ENCODE measurements around the gene LPIN2. TPM values are rescaled to one million over a fixed set of nuclear protein-coding genes. Genes with fewer than 3 reads are reported as not detected.
A peak's percentile ranks its signal among the peaks of the same experiment; 100 is the strongest.

Gene LPIN2
- total RNA-seq, 3 donors from 2014 or later: 21.8 to 38.1 (median 29.2) TPM

DNA sequence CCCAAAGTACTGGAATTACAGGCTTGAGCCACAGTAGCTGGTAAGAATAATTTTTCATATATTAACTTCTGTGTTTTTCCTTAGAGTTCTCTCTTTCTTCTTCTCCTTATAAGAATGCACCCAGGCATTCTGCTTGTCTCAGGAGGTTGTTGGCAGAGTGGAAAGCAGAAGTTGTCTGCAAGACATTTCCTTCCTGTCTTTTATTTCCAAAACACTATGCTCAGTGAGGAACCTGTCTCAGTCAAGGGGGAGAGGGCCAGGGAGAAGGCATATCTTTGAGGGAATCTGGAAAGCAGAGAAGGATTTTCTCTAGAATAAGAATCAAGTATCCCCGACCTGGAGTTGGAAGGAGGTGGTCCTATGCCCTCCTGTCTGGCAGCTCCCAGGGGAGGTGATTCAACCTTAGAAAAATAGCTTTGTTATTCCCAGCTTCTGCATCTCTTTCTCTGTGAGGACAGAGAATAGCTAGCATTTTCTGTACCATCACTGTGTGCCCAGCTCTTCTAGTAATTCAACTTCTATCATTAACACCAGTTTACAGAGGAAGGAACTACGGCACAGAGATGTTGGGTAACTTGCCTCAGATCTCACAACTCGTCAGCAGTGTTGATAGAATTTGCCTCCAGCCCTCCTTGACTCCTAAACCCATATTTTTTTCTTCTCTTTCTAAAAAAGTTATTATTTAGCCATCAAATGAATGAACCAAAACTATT is 3.8 kb upstream of the LPIN2 start:
- Histone ChIP-seq H3K9me3 (no peaks in the 10 kb centered on the region), H3K4me3 (no peak overlapping the region), H3K27ac (peak overlapping the region in 1 of 2 donors; percentile 58), H3K4me1 (peaks cover 5 to 6% of the 10 kb centered on the region in 2 donors), H3K36me3 (no peaks in the 10 kb centered on the region), H3K27me3 (no peaks in the 10 kb centered on the region)
- intact Hi-C loops (cut with DNase I; ENCODE audit: low total_unique reads): no loop called here
- no peak for DNase-seq (ENCODE audit: low spot score in 2 of 2)
- TF ChIP-seq POLR2A (IDR thresholded peaks at IDR 0.05) (no peak), POLR2AphosphoS5 (IDR thresholded peaks at IDR 0.05) (no peak)
- TF ChIP-seq, protein P1, sequence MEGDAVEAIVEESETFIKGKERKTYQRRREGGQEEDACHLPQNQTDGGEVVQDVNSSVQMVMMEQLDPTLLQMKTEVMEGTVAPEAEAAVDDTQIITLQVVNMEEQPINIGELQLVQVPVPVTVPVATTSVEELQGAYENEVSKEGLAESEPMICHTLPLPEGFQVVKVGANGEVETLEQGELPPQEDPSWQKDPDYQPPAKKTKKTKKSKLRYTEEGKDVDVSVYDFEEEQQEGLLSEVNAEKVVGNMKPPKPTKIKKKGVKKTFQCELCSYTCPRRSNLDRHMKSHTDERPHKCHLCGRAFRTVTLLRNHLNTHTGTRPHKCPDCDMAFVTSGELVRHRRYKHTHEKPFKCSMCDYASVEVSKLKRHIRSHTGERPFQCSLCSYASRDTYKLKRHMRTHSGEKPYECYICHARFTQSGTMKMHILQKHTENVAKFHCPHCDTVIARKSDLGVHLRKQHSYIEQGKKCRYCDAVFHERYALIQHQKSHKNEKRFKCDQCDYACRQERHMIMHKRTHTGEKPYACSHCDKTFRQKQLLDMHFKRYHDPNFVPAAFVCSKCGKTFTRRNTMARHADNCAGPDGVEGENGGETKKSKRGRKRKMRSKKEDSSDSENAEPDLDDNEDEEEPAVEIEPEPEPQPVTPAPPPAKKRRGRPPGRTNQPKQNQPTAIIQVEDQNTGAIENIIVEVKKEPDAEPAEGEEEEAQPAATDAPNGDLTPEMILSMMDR (IDR thresholded peaks at IDR 0.05): no peak

DNA sequence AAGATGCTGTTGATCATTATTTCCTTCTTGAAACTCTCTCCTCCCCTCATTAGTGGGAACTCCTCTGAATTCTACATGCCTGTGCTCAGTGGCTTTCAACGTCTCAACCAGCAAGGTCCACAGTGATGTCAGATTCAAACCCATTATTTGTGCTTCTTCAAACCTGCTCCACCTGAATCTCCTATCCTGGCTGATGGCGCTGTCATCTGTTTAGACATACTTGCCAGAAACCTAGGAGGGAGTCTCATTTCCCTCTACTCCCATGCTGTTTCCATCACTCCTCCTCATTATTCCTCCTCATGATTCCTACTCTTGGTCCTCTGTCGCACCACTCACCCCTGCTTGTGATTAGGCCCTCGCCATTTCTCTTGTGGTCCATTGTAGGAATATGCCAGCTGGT is 2.9 kb upstream of the LPIN2 start:
- TF ChIP-seq, protein P1 (IDR thresholded peaks at IDR 0.05): no peak
- TF ChIP-seq POLR2AphosphoS5 (IDR thresholded peaks at IDR 0.05) (no peak), POLR2A (IDR thresholded peaks at IDR 0.05) (no peak)
- Histone ChIP-seq H3K4me1 (peaks cover 5 to 6% of the 10 kb centered on the region in 2 donors), H3K9me3 (no peaks in the 10 kb centered on the region), H3K36me3 (no peaks in the 10 kb centered on the region), H3K27ac (peak overlapping the region; percentile 74 to 89), H3K27me3 (no peaks in the 10 kb centered on the region), H3K4me3 (no peak overlapping the region)
- DNase-seq (ENCODE audit: low spot score in 2 of 2): no peak
- intact Hi-C loops (cut with DNase I; ENCODE audit: low total_unique reads): no loop called here

DNA sequence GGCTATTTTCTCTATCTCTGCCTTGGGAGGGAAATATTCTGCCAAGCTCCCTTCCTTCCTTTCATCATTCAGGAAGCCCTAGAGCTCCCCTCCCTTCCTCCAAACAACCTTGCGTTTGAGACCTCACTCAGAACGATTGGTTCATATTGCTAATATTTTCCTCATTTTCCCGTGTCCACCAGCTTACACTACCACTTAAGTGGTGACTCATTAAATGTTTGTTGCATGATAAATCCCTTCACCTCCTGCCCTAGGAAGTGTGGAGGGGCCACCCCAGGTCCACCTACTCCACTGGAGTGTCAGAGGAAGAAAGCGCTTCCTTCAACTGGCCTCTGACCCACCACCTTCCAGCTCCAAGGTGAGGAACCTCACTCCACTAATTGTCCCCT is 2.3 kb upstream of the LPIN2 start:
- H3K36me3 ChIP-seq: no peaks in the 10 kb centered on the region
- no peaks in the 10 kb centered on the region for H3K9me3 ChIP-seq
- H3K4me1 ChIP-seq: peaks cover 5 to 6% of the 10 kb centered on the region in 2 donors
- peak overlapping the region; percentile 74 to 89 for H3K27ac ChIP-seq
- intact Hi-C loops (cut with DNase I; ENCODE audit: low total_unique reads): no loop called here
- no peak for DNase-seq (ENCODE audit: low spot score in 2 of 2)
- H3K27me3 ChIP-seq: no peaks in the 10 kb centered on the region
- TF ChIP-seq POLR2AphosphoS5 (IDR thresholded peaks at IDR 0.05) (peak in 1 of 3 donors; percentile 35), POLR2A (IDR thresholded peaks at IDR 0.05) (no peak)
- H3K4me3 ChIP-seq: no peak overlapping the region

DNA sequence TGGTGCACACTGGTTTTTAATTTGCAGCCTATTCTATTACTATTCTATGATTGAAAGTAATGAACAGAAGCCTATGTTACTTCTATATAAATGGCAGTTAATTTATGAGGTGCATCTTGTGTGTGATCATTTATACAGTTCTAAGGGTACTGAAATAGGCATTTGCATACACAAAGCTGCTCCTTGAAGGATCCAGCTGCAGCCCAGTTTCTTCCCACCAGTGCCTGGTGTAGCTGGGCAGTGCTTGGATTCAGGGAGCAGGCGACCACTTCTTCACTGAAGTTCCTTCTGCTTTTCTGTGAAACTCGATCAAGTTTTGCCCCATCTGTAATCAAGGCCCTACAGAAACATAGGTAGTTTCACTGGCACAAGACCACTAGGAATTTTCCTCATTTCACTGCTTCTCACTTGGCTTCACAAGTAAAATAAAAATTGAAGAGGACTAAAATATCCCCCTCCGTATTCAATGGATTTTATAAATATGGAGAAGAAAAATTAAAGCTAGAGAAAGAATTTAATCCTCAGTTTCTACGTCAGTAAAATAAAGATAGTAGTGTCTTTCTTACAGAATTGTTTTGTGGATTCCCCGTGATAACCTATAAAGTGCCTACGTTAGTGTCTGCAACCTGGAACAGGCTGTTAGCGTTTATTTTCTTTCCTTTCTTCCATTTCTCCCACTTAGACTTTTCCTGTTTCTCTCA is 1.7 kb upstream of the LPIN2 start:
- Histone ChIP-seq H3K4me3 (peak overlapping the region in 1 of 3 donors; percentile 87), H3K9me3 (no peaks in the 10 kb centered on the region), H3K27ac (peak overlapping the region; percentile 74 to 89), H3K4me1 (peaks cover 5 to 6% of the 10 kb centered on the region in 2 donors), H3K27me3 (no peaks in the 10 kb centered on the region), H3K36me3 (no peaks in the 10 kb centered on the region)
- intact Hi-C loops (cut with DNase I; ENCODE audit: low total_unique reads): no loop called here
- DNase-seq (ENCODE audit: low spot score in 2 of 2): no peak
- TF ChIP-seq POLR2AphosphoS5 (IDR thresholded peaks at IDR 0.05) (no peak), POLR2A (IDR thresholded peaks at IDR 0.05) (no peak)
- TF ChIP-seq, protein P1 (IDR thresholded peaks at IDR 0.05): no peak

DNA sequence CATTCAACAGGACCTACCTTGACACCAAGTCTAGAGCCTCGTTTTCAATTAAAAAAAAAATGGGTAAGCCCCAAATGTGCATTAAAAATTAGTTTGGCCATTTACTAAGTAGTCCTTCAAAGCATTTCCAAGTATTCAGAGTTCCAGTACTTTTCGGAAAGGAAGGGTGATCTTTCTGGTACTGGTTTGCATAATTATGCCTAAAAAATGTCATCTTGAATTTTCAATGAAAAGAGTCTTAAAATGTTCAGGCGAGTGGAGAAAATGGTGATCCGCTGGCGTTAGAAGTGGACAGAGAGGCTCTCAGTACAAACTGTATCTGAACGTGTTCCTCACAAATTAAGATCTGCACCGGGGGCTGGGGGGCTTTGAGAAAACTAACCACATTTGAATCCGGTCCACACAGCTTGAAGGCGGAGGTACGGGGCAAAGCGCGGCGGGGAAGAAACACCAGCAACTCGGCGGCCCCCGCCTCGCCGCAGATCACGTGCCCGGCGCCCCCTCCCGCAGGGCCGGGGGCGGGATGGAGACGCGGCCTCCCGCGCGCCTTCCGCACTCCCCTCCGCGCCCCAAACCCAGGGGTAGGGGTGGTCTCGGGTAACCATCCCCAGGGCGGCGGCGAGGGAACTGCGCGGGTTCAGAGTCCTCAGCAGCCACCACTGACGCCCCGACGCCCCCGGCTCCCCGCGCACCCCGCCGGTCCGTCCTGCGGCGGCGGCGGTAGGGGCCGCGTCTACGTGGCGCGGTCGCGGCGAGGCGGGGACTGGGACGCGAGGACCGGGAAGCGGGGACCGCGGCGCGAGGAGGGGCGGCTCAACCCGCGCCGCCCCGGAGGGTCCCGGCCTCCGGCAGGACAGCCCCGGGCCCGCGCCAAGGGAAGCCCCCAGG is 564 bp downstream of the LPIN2 start:
- no peaks in the 10 kb centered on the region for H3K27me3 ChIP-seq
- H3K9me3 ChIP-seq: no peaks in the 10 kb centered on the region
- peak overlapping the region; percentile 83 to 97 (median 87) for H3K4me3 ChIP-seq
- DNase-seq (ENCODE audit: low spot score in 2 of 2): peak in 1 of 2 donors; percentile 57
- intact Hi-C loops (cut with DNase I; ENCODE audit: low total_unique reads): no loop called here
- H3K4me1 ChIP-seq: peaks cover 5 to 6% of the 10 kb centered on the region in 2 donors
- TF ChIP-seq POLR2AphosphoS5 (IDR thresholded peaks at IDR 0.05) (no peak), POLR2A (IDR thresholded peaks at IDR 0.05) (no peak)
- TF ChIP-seq, protein P1 (IDR thresholded peaks at IDR 0.05): no peak
- peak overlapping the region; percentile 94 to 96 for H3K27ac ChIP-seq
- no peaks in the 10 kb centered on the region for H3K36me3 ChIP-seq

All from breast epithelium (tissue), 4 donors.